ENCODE measurements around the gene RAB6A.

Gene RAB6A

DNA sequence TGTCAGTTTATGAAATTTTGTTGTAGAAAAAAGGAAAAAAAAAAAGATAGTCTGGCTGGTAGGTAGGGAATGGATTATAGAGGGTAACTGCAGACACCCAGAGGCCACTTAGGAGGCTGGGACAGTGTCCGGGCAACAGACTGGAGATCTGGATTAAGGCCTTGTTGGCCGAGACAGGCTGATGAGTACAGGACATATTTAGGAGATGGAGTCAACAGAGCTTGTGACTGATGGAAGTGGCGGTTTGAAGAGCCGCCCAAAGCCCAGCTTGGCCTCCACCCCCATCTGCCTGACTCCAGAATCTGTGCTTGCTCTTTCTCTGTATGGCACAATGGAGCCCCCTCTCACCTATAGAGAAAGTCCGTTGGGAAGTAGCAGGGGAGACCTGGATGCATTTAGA is 106.9 kb downstream of the RAB6A start:
- no peak for DNase-seq (ENCODE audit: low spot score)

DNA sequence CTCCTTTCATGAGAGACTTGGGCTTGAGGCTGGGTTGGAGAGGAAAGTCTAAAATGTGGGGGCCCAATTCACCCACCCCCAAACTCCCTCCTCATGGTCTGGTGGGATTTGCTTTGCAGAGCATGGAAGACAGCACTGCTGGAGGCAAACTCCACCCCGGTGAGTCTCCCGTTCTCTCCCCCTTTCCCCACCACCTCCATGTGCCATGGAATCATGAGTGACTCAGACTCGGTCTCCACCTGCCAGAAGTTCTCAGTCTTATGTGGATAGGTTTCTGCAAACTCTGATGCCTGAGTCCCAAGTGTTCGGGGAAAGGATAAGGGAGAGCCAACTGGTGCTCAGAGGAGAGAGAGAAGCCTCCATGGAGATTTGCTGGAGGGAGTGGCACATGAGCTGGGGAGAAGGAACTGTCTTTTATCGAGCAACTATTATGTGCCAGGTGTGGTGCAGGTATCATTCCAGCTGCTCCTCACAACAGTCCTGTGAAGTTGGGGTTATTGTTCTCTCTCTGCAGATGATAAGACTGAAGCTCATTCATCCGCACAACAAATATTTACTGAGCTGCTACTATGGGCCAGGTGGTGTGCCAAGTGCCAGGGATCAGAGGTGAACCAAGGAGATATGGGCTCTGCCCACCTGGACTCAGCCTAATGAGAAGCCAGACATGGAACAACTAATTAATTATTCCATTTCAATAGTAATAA is 107.9 kb downstream of the RAB6A start:
- no peak for DNase-seq (ENCODE audit: low spot score)

DNA sequence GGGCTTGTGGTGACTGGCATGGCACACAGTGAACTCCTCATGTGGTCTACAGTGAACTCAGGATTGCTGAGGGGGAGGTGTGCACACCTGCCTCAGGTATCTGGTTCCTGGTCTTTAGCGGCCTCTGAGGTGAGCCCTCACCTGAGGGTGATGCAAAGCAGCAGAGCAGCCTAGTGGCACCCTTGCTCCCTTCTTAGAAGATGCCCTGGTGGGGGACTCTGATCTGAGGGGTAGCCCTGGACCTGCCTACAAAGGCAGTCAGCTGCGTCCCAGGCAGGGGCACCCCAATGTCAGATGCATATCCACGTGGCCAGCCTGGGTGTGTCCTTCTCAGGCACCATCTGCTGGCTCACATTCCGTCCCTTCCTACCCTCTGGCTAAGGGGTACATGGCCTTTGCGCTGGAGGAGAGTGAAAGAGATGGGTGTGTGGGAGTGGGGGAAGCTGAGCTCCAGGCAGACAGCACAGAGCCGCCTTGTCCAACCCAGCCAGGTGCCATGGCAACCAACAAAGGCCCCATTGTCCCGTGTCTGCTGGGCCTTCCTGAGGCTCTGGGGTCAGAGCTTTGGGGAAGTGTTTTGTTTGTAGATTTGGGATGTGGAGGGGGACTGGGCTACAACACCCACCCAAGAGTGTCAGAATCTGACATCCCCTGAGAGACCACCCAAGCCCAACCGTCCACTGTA is 108.7 kb downstream of the RAB6A start:
- no peak for DNase-seq (ENCODE audit: low spot score)

DNA sequence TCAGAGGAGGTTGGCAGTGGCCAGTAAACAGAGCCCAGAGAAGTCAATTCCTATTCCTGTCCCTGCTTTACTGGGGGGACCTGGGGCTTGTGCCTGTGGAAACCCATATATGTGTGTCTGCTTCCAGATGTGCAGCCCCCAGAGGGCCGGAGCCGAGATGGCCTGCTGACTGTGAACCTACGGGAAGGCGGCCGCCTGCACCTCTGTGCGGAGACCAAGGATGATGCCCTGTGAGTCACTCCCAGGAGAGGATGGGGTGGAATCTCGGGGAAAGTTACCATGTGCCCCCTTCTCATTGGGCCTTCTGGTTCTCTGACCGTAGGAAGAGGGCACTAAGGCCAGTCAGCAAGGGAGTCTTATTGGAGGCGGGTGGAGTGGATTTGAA is 109.2 kb downstream of the RAB6A start:
- DNase-seq (ENCODE audit: low spot score), result no peak

DNA sequence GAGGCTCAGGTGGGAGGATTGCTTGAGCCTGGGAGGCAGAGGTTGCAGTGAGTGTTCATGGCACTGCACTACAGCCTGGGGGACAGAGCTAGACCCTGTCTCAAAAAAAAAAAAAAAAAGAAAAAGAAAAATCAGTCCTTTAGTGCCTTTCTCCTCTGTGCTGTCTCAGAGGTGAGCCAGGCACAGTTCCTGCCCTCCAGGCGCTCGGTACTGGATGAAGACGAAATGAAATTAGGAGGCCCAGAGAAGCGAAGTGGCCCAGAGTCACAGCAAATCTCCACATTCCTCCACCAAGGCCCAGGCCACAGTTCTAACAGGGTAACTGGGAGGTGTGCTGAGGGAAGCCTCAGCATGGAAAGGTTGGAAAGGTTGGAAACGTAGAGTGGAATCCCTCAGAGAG is 109.6 kb downstream of the RAB6A start:
- no peak for DNase-seq (ENCODE audit: low spot score)

DNA sequence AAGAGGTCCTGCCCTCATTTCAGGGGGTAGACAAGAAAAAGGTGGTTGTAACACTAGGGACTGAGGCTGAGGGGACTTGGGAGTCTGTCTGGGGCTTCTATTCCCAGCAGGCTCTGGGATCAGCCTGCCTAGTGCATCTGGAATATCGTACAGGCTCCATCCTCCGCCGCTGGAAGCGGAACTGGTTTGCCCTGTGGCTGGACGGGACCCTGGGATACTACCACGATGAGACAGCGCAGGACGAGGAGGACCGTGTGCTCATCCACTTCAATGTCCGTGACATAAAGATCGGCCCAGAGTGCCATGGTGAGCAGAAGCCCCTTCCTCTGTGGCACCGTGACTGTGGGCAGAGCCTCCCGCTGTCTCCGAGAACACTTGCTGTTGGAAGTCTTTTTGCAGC is 110.5 kb downstream of the RAB6A start:
- no peak for DNase-seq (ENCODE audit: low spot score)

DNA sequence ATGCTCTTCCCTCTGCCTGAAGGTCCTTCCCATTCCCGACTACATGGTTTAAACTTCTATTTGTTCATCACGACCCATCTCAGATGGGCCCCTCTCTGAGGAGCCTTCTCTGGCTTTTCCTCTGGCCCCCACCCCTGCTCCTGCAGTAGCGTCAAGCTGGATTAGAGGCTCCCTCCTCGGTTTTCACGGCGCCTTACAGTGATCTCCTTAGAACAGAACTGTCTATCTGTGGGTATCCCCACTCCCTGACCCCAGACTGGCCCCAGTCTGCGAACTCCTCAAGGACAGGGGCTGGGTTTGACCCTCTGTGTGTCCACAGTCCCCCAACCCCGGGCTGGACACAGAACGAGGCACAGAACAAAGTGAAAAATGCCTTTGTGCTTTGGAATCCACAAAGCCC is 111.7 kb downstream of the RAB6A start:
- DNase-seq (ENCODE audit: low spot score), result no peak

DNA sequence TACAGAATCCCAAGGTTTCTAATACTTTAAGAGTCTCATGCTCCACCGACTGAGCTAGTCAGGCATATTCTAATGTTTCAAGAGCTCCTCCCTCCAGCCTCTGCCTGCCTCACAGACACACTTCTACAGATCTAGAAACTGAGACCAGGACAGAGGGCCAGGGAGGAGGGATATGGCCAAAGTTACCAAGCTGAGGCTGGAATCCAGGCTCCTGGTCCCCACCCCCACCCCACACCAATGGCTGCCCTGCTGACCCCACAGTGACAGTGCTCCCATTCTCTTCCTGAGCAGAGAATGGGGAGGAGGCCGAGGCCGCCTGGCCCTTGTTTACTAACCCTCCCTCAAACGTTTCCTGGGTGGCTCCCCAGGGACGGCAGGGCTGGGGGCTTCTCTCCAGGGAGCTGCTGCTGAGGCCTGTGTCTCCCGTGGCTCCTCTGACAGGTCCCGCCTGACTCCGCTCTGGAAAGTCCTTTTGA is 112.3 kb downstream of the RAB6A start:
- no peak for DNase-seq (ENCODE audit: low spot score)

DNA sequence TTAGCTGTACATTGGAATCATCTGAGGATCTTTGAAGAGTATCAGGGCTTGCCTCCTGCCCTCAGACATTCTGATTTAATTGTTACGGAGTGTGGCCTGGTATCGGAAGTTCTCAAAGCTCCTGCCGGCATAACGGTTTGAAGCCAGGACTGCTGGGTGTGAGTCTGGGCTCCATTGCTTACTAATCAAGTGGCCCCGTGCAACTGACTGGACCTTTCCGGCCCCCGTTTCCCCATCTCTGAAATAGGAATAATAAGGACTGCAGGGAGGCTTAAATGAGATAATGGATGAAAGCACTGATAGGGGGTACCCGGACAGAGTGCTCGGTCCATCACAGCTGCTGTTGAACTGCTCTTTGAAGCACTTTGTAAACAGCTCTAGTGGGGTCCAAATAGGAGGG is 112.8 kb downstream of the RAB6A start:
- DNase-seq (ENCODE audit: low spot score), result no peak

DNA sequence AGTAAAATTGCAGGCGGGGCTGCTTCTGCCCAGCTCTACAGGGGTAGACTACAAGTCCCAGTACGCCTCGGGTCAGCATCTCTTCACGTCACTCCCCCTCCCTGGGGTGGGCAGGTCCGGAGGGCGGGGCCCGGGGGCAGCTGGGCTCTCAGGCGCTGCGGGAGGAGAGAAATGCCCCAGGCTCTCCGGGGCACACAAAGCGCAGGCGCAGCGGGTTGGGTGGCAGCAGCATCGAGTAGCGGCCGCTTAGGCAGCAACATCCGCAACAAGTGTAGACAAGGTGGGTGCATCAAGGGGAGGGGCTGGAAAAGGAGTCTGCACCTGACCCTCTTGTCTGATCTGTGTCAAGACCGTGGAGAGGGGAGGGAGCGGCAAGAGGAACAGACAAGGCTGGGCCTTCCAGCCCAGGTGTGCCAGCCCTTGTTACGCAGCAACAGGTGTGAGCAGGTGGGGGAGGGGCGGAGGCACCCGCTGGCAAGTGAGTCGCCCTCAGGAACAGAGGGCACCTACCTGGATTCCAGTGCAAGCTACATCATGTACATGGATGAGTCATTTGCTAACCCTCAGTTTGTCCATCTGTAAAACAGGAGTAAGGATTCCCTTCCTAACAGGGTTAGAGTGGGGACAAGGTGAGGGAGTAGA is 113.3 kb downstream of the RAB6A start:
- DNase-seq (ENCODE audit: low spot score), result peak; percentile 18

DNA sequence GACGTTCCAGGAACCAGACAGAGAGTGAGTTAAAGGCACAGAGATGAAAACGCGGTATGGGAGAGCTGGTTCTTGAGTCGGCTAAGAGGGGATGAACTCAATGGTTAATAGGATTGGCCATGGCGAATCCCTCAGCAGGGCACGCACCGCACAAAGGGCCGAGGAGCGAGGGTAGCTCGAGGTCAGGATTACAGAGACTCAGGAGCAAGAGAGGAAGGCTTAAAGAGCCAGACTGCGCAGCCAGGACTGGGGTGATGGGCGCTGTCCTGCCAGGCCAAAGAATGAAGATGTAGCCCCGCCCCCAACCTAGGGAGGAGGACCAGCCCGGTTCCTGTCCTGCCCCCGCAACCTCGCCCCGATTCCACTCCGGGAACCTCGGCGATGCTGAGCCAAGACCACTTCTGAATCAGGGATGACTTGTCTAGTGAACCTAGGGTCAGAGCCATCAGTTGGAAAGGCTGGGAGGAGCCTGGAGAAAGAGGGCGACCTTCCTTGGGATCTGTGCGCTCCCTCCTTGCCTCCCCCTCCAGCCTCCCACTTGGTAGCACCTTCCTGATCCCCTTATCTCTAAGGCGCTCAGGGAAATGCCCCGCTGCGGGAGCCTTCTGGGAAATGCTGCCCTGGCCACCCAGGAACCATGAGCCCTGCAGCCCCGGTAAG is 114.8 kb downstream of the RAB6A start, which contains the start of gene PLEKHB1:
Gene PLEKHB1, plus strand, starts transcription at position 610 of the 660 bp plus-strand sequence. Its CDS starts 28 bp downstream, at position 638.
- no peak for DNase-seq (ENCODE audit: low spot score)

DNA sequence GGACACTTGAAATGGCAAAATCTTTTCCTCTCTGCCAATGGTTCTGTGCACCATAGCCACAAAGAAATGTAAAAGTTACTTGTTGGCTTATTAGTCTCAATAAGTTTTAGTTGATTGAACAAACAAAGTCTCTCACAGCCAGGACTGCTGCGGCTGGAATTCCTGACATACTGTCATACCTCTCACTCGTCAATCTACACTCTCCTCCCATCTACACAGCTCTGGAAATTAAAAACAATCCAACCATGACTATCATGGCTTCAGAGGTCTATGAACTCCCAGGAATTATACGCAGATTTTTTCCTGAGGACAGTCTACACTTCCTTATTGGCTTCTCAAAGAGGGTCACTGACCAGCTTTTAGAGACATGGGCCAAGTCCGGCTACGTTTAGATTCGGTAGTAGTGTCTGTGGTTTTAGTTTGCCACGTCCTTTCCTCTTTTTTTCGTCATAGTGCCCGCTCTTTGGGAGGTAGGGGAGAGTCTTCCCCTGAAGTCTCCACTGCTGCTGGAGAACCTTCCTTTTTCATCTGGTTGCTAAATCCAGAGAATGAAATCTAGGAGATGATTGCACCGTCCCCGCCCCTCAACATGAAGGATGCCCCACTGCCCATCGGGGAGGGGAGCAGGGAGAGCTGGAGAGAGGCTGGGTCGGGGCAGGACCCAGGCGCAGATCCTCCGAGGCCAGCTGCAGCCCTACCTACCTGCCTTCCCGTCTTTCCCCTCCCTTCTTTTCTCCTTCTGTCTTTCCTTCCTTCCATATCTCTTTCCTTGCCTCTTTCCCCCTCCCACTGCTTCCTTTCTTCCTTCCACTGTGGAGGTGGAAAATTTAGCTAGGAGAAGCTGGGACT is 115.5 kb downstream of the RAB6A start:
- DNase-seq (ENCODE audit: low spot score), result no peak

DNA sequence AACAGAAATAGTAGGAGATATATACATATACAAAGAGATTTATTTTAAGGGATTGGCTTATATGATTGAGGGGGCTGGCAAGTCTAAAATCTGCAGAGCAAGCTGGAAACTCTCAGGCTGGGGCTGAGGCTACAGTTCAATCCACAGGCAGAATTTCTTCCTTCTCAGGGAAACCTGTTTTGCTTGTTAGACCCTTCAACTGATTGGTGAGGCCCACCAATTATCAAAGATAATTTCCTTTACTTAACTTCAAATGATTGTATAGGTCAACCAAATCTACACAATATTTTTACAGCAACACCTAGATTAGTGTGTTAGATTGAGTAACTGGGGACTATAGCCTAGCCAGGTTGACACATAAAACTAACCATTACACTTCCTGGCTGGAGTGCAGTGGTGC is 119.2 kb downstream of the RAB6A start:
- DNase-seq (ENCODE audit: low spot score), result no peak

DNA sequence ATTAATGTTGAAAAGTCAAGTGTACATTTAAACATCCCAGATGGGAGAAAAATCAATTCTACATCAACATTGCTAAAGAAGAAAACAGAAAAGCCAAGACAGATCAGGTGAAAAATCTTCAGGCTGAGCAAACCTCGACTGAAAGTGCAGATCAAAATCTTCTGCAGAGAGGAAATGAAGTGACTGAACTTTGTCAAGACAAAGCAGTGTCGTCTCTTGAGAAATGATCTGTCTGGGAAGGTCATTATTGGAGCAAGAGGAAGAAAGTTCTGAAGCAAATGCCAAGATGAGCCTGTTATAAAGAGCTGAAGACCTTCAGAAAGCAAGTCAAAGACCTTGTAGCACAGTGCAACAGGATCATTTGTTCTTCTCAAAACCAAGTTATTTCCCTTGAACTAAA is 120.3 kb downstream of the RAB6A start:
- no peak for DNase-seq (ENCODE audit: low spot score)

DNA sequence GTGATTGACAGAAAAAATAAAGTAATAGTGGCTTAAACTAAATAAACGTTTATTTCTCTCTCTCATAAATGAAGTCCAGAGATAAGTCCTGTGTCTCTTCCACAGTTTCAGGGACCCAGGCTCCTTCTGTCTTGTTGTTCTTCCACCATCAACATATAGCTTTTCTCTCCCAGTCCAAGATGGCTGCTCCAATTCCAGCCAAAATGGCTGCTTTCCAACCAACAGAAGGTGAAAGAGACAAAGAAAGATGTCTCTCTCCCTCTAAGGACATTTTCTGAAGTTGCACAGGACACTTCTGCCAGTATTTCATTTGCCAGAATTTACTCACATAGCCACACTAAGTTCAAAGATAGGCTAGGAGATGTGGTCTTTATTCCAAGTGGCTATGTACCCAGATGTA is 123.9 kb downstream of the RAB6A start:
- DNase-seq (ENCODE audit: low spot score), result no peak

DNA sequence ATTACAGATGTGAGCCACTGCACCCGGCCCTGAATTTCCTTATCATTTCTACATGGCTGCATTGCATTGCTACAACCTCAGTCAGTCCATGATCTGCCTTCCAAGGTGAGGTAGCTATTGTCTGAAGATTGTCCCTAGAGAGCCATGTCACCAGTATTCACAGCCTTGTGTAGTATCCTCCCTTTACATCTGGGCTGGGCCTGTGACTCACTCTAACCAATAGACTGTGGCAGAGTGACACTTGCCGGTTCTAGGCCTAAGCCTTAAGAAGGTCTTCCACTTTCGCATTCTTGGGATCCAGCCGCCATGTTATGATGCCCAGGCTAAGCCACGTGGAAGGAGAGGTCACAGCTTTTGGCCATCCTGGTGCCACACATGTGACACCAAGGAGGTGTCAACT is 124.6 kb downstream of the RAB6A start:
- DNase-seq (ENCODE audit: low spot score), result no peak

DNA sequence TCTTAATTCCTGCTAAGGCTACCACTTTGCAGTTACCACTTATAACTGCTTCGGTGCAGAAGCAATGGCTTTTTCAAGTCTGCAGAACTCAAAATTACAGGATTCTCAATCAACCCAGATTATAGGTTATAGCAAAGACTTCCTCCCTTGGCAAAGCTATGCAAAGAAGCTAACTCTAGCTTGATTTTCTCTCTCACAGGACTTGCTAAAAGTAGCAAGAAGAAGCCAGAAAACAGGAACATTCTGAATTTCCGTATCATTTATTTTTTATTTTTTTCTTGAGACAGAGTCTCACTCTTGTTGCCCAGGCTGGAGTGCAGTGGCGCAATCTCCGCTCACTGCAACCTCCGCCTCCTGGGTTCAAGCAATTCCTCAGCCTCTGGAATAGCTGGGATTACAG is 125.2 kb downstream of the RAB6A start:
- DNase-seq (ENCODE audit: low spot score), result no peak

DNA sequence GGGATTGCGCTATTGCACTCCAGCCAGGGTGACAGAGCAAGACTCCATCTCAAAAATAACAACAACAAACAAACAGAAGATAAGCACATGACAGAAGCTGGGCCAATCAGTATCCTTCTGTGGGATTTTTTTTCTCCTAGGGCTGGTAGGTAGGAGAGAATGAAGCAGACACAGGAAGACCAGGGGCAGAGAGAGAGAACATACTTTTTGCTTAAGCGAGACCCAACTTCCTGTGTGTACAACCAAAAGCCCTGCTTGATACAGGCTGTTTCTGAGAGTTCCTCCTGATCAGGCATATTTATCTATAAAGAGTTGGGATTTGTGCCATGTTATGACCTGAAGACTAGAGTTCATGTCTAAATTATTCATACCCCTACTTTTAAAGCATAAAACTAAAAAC is 126.9 kb downstream of the RAB6A start:
- DNase-seq (ENCODE audit: low spot score), result no peak

DNA sequence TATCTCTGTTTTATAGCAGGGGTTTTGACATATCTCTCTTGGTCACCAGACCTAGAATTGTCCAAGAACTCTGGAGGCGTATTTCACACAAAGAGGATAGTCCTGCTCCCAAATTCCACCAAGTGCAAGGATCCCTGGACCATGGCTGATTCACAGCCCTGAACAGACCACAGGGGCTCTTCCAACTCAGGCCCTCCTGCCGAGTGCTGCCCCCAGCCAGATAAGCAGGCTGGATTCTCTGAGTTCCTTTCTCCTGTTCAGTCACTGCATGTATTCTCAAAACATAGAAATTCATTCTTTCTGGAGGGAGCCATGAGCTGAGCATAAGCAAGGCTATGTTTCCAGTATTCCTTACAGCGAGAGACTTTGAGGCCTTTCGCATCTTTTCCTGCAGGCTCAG is 127.9 kb downstream of the RAB6A start:
- no peak for DNase-seq (ENCODE audit: low spot score)

DNA sequence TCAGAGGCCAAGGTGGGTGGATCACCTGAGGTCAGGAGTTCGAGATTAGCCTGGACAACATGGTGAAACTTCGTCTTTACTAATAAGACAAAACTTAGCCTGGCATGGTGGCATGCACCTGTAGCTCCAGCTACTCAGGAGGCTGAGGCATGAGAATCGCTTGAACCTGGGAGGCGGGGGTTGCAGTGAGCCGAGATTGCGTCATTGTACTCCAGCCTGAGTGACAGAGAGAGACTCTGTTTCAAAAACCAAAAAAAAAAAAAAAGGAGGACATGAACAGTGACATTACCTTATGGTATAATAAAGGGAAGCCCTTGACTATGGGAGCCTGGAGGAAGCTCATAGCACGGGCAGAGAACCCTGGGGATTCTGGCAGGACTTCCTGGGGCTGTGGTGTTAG is 131.0 kb downstream of the RAB6A start:
- DNase-seq (ENCODE audit: low spot score), result no peak

DNA sequence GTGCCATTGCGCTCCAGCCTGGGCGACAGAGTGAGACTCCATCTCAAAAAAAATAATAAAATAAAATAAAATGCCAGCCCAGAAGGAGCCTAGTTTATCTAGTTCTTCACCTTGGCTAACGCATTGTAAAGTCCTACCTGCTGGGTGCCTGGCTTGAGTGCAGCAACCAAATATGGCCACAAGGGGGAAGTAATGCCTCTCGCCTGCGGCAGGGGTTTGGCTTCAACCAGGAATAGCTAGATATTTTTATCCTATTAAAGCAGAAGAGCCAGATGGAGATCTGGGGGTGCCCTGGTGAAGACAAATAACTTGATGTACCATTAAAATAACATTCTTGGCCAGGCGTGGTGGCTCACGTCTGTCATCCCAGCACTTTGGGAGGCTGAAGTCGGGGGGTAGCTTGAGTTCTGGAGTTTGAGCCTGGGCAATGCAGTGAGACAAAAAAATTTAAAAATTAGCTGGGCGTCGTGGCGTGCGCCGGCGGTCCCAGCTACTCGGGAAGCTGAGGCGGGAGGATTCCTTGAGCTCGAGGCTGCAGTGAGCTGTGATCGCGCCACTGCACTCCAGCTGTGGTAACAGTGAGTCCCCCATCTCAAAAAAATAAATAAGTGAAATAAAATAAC is 135.1 kb downstream of the RAB6A start:
- DNase-seq (ENCODE audit: low spot score), result peak; percentile 63
